ENCODE measurements around the gene NAB2. TPM values are rescaled to one million over a fixed set of nuclear protein-coding genes. Genes with fewer than 3 reads are reported as not detected.

Gene NAB2
- polyA plus RNA-seq, 1 of the 3 experiments (the other 2 are of a cell fraction) = 23.7 TPM

- TF ChIP-seq, protein P1, sequence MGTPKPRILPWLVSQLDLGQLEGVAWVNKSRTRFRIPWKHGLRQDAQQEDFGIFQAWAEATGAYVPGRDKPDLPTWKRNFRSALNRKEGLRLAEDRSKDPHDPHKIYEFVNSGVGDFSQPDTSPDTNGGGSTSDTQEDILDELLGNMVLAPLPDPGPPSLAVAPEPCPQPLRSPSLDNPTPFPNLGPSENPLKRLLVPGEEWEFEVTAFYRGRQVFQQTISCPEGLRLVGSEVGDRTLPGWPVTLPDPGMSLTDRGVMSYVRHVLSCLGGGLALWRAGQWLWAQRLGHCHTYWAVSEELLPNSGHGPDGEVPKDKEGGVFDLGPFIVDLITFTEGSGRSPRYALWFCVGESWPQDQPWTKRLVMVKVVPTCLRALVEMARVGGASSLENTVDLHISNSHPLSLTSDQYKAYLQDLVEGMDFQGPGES (IDR thresholded peaks at IDR 0.05; ENCODE audit: low read depth, low read length) = no peak
These were observed 22.7 kb upstream of the NAB2 start (continued) for GRCh38 chr12:57066245-57066644.

- Histone ChIP-seq H3K79me2 (ENCODE audit: insufficient read depth) (peaks cover 18% of the 10 kb centered on the region), H3K4me1 (ENCODE audit: control insufficient read depth in 1 of 2, insufficient read depth in 2 of 2, low read depth in 1 of 2, low read length in 1 of 2) (peaks cover 0 to 2% of the 10 kb centered on the region in 2 experiments; a peak in 1 of 4 replicates), H3K4me3 (ENCODE audit: low read depth in 2 of 2, low read length in 1 of 2) (no peak overlapping the region; a peak in 1 of 4 replicates), H2AFZ (ENCODE audit: low read depth) (no peak overlapping the region; the same call in 1 of the 2 replicates), H3K27me3 (ENCODE audit: insufficient read depth) (no peaks in the 10 kb centered on the region), H3K9me3 (no peaks in the 10 kb centered on the region), H4K20me1 (ENCODE audit: insufficient read depth) (no peaks in the 10 kb centered on the region), H3F3A (replicated peaks; ENCODE audit: insufficient read depth) (peaks cover 16% of the 10 kb centered on the region), H3K9me2 (no peaks in the 10 kb centered on the region), H3K27ac (ENCODE audit: low read depth in 2 of 2, low read length in 1 of 2) (no peak overlapping the region), H3K4me2 (no peak overlapping the region), H3K36me3 (replicated peaks in 1 of 2; ENCODE audit: control insufficient read depth in 1 of 2, insufficient read depth in 2 of 2, low read length in 1 of 2) (peaks cover 7 to 14% of the 10 kb centered on the region in 2 experiments), H3K9ac (no peak overlapping the region)
- ChIA-PET POLR2A (interaction anchor here (0.7 to 2.7 kb wide), 2 partner anchors 20 to 42 kb away, joined by 3 to 23 read pairs; partner anchors contain the start of gene NAB2), CTCF (interaction anchor here (0.6 to 14.9 kb wide), 42 partner anchors 9 to 433 kb away, joined by 3 to 339 read pairs (median 4); partner anchors contain the start of genes LRP1, MYO1A, NAB2 and NEMP1)
- WGBS (ENCODE audit: low lambda C conversion rate) = 47% methylated on average over 3 of the region's 3 CpGs
- peak; percentile 59 for DNase-seq
- TF ChIP-seq RAD21 (IDR thresholded peaks at IDR 0.05; ENCODE audit: low read length) (peak; percentile 96), CTCF (IDR thresholded peaks at IDR 0.05) (peak; percentile 84), SMC3 (IDR thresholded peaks at IDR 0.05; ENCODE audit: low read depth, low read length) (peak; percentile 97), GATA2 (CRISPR knock-in tag; IDR thresholded peaks at IDR 0.05) (no peak), RFX5 (IDR thresholded peaks at IDR 0.05; ENCODE audit: low read length) (no peak)
- TF ChIP-seq, protein P2, sequence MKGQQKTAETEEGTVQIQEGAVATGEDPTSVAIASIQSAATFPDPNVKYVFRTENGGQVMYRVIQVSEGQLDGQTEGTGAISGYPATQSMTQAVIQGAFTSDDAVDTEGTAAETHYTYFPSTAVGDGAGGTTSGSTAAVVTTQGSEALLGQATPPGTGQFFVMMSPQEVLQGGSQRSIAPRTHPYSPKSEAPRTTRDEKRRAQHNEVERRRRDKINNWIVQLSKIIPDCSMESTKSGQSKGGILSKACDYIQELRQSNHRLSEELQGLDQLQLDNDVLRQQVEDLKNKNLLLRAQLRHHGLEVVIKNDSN (IDR thresholded peaks at IDR 0.05; ENCODE audit: borderline replicate concordance, low read depth) = no peak
These were observed 19.4 kb upstream of the NAB2 start for GRCh38 chr12:57069523-57069922.

GRCh38 chr12:57072661-57073060 lies 16.3 kb upstream of the NAB2 start:
- Histone ChIP-seq H3K4me2 (no peak overlapping the region), H3K9ac (no peak overlapping the region), H3F3A (replicated peaks; ENCODE audit: insufficient read depth) (peaks cover 13% of the 10 kb centered on the region), H3K9me2 (no peaks in the 10 kb centered on the region), H3K27ac (ENCODE audit: low read depth in 2 of 2, low read length in 1 of 2) (peak overlapping the region in 1 of 2 experiments; percentile 13; a peak in 1 of 4 replicates), H3K4me3 (ENCODE audit: low read depth in 2 of 2, low read length in 1 of 2) (no peak overlapping the region), H3K36me3 (replicated peaks in 1 of 2; ENCODE audit: control insufficient read depth in 1 of 2, insufficient read depth in 2 of 2, low read length in 1 of 2) (peaks cover 7 to 14% of the 10 kb centered on the region in 2 experiments), H3K27me3 (ENCODE audit: insufficient read depth) (no peaks in the 10 kb centered on the region), H3K9me3 (no peaks in the 10 kb centered on the region), H3K4me1 (ENCODE audit: control insufficient read depth in 1 of 2, insufficient read depth in 2 of 2, low read depth in 1 of 2, low read length in 1 of 2) (no peaks in the 10 kb centered on the region; a peak in 1 of 4 replicates), H3K79me2 (ENCODE audit: insufficient read depth) (peaks cover 45% of the 10 kb centered on the region), H4K20me1 (ENCODE audit: insufficient read depth) (no peaks in the 10 kb centered on the region), H2AFZ (ENCODE audit: low read depth) (no peak overlapping the region; the same call in 1 of the 2 replicates)
- CTCF ChIA-PET = interaction anchor here (0.6 to 14.9 kb wide), 7 partner anchors 10 to 377 kb away, joined by 3 to 339 read pairs (median 8); partner anchors contain the start of genes NAB2, STAT6 and ZBTB39
- POLR2A ChIA-PET = interaction anchor here (1.2 kb wide), 1 partner anchor 39 kb away, joined by 4 read pairs; the partner anchor contains the start of gene STAT6
- no peak for DNase-seq
- WGBS (ENCODE audit: low lambda C conversion rate) = 76% methylated on average over 2 of the region's 2 CpGs
- TF ChIP-seq GABPA (IDR thresholded peaks at IDR 0.05; ENCODE audit: low read depth) (no peak), TAF1 (IDR thresholded peaks at IDR 0.05; ENCODE audit: borderline replicate concordance, low read depth, low read length) (no peak), NFIC (IDR thresholded peaks at IDR 0.05; ENCODE audit: borderline replicate concordance) (no peak), CTCF (IDR thresholded peaks at IDR 0.05) (no peak), TCF12 (IDR thresholded peaks at IDR 0.05) (no peak), FOXJ3 (CRISPR knock-in tag; IDR thresholded peaks at IDR 0.05) (no peak), SMC3 (IDR thresholded peaks at IDR 0.05; ENCODE audit: low read depth, low read length) (no peak), RXRA (IDR thresholded peaks at IDR 0.05; ENCODE audit: borderline replicate concordance, low read depth) (no peak), FOSL2 (IDR thresholded peaks at IDR 0.05; ENCODE audit: borderline replicate concordance, low read depth) (no peak), ELF1 (IDR thresholded peaks at IDR 0.05) (no peak), YY1 (IDR thresholded peaks at IDR 0.05; ENCODE audit: low read depth) (no peak)
- TF ChIP-seq, protein P1 (IDR thresholded peaks at IDR 0.05; ENCODE audit: low read depth, low read length) = no peak
- TF ChIP-seq, protein P3, sequence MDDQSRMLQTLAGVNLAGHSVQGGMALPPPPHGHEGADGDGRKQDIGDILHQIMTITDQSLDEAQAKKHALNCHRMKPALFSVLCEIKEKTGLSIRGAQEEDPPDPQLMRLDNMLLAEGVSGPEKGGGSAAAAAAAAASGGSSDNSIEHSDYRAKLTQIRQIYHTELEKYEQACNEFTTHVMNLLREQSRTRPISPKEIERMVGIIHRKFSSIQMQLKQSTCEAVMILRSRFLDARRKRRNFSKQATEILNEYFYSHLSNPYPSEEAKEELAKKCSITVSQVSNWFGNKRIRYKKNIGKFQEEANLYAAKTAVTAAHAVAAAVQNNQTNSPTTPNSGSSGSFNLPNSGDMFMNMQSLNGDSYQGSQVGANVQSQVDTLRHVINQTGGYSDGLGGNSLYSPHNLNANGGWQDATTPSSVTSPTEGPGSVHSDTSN (IDR thresholded peaks at IDR 0.05) = no peak
